ENCODE data around the gene XRCC2.
"Not testable (repeated sequence)": the region's sequence is repeated elsewhere in the genome, so short reads cannot be mapped to it uniquely, and the experiment has no call there.

The XRCC2 gene

DNA sequence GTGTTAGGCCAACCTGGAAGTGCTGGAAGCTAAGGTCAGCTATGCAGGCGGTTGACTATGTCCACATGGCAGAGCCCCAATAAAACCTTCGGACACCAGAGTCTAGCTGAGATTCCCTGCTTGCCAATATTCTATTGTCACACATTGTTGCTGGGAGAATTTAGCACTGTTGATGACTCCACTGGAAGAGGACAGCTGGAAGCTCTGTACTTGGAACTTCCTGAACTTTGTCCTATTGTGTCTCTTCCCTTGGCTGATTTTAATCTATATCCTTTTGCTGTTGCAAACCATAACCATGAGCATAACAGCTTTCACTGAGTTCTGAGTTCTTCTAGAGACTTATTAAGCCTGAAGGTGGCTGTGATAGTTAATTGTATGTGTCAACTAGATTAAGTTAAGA, 12.0 kb downstream of the XRCC2 start:
- no peak for DNase-seq

DNA sequence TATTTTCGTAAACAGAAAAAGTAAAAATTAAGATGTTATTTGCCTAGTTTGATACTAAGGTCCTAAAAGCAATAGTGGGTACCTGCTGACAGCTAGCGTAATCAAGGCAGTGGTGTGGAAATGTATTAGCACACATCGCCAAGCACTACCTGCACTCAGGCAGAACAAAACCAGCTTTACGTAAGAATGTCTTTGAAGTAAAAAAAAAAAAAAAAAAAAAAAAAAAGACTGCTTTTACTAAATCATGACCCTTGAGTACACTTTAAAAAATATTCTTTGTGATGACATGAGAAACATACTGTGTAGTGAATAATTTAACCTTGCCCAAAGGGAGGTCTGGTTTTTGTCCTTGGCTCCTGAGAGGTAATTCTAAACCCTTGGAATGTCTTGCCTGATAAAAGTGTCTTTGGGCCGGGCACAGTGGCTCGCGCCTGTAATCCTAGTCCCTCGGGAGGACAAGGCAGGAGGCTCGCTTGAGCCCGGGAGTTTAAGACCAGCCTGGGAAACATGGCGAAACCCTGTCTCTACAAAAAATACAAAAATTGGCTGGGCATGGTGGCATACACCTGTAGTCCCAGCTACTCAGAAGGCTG, 12.7 kb downstream of the XRCC2 start:
- no peak for DNase-seq

DNA sequence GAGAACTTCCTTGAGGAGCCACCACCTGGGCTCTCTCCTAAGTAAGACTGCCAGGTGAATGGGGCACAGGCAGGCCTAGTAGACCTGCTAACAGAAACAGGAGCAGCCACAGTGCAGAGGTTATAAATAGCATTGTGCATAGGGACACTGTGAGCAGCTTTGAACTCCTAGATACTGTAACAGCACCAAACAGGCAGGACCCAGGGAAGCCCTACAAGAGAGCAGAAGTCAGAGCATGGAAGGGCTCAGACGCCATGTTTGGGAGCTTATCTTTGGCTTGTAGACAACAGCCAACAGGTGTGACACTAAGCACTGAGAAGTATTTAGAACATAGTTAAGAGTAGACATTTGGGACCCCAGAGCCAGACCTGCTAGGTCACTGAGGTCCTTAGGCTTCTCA, 14.5 kb downstream of the XRCC2 start:
- DNase-seq = no peak

DNA sequence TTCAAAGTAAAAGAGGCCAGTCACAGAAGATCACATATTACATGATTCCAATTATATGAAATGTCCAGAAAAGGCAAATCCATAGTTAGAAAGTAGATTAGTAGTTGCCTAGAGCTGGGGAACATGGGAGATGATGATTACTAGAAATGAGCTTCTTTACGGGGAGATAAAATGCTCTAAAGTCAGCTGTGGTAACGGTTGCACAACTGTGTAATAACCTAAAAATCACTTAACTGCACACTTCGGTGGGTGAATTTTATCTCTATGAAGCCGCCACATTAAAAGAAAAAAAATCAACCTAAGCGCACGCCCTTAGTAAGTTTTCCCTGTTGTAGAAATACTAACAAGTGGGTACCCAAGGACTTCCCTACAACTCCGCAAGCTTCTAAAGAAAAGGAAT, 15.9 kb downstream of the XRCC2 start:
- DNase-seq = no peak

DNA sequence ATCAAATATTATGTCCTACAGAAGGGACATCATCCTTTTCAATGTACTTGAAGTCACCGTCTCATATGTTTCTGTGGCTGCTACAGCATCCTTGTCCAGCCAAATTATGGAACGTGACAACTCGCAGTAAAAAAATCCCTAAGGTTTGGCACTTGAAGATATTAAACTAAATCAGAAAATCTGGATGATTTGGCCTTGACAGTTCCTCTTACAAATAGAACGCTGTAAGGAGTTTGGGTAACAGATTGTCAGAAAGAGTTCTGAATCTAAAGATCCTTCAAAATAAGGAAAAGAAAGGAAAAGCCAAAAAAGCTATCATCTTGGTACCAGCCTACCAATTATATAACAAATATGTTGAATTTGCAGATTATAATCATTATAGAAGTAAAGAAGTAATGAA, 21.0 kb downstream of the XRCC2 start:
- no peak for DNase-seq

DNA sequence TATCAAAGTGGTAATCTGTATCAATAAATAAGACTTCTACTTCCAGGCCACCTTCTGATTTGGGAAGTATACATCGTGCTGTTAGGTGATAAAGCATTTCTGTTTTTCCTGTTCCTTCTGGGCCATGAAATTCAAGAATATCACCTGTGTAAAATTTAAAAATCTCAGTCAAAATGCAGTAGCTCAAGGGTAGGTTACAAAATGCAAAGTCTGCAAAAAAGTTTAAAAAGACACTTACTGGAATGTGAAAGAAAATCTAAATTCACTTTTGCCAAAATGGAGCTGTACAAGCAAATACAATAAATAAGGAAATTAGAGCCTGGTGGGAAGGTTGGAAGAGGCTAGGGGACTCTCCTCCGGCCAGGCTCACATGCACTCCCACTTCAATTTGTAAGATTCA, 26.7 kb downstream of the XRCC2 start:
- no peak for DNase-seq

DNA sequence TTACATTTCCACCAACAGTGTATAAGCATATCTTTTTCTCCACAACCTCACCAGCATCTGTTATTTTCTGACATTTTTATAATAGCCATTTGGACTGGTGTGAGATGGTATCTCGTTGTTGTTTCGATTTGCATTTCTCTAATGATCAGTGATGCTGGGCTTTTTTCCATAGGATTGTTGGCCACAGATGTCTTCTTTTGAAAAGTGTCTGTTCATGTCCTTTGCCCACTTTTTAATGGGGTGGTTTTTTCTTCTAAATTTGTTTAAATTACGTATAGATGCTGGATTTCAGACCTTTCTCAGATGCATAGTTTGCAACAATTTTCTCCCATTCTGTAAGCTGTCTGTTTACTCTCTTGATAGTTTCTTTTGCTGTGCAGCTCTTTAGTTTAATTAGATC, 28.9 kb downstream of the XRCC2 start:
- DNase-seq = no peak

DNA sequence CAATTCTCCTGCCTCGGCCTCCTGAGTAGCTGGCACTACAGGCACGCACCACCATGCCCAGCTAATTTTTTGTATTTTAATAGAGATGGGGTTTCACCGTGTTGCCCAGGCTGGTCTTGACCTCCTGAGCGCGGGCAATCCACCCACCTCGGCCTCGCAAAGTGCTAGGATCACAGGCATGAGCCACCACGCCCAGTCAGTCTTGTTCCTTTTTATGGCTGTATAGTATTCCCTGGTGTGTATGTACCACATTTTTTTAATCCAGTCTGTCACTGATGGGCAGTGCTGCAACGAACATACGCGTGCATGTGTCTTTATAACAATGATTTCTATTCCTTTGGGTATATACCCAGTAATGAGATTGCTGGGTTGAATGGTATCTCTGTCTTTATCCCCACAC, 29.4 kb downstream of the XRCC2 start:
- not testable (repeated sequence) for DNase-seq

DNA sequence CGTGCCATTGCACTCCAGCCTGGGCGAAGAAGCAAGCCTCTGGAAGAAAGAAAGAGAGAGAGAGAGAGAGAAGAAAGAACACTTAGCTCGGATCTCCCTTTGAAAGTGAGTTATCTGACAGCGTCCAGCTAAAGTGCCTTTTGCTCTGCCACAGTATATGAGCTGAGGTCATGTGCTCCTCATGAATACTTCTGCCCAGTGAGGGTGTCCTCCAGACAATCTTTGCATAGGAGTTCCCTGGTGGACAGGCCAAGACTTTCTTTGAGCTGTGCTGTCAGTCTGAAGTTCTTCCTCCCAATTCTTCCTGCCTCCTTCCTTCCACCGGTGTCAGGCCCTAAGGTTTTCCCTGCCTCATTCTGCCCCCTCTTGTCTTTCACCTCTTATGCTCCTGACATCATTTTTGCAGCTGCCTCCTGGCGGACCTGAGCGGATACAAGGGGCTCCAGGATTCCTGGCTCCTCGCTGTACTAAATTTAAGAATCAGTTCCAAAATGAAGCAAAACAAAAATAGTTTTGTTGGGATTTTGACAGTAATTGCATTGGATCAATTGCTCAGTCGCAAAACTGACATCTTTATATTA, 31.9 kb downstream of the XRCC2 start:
- no peak for DNase-seq

DNA sequence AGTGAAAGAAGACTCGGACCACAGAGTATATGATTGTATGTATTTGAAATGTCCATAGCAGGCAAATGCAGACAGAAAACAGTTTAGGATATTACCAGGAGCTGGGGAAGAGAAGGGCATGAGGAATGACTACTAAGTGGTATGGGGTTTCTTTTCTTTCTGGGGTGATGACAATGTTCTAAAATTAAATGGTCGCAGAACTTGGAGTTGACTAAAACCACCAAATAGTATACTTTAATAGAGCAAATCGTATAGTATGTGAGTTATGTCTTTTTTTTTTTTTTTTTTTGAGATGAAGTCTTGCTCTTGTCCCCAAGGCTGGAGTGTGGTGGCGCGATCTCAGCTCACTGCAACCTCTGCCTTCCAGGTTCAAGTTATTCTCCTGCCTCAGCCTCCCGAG, 34.6 kb downstream of the XRCC2 start:
- DNase-seq = no peak

DNA sequence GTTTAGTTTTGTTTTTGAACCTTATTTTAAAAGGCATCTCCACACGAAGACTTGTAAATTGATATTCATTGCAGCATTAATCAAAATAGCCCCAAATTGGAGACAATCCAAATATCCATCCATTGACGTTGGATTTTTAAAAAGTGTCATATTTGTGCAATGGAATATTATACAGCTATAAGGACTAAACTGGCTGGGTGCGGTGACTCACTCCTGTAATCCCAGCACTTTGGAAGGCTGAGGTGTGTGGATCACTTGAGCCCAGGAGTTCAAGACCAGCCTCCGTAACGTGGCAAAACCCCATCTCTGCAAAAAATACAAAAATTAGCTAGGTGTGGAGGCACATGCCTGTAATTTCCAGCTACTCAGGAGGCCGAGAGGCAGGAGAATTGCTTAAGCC, 35.1 kb downstream of the XRCC2 start:
- no peak for DNase-seq

DNA sequence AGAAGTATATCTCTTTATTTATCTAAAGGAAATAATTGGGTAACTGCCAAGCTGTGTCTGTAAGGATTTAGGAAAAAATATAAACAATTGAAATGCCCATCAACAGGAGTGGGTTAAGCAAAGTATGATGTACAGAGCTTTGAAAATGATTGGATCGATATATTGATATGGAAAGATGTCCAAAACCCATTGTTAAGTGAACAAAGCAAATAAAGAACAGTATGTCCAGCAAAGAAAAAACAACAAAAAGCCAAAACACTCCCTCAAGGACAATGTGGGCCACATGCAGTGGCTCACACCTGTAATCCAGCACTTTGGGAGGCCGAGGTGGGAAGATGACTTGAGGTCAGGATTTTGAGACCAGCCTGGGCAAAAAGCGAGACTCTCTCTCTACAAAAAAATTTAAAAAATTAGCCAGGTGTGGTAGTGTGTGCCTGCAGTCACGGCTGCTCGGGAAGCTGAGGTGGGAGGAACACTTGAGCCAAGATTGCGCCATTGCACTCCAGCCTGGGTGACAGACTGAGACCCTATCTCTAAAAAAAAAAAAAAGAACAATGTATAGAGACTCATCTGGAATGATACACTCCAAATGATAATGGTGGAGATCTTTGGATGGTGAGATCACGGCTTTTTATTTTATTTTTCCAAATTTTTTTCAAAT, 37.9 kb downstream of the XRCC2 start:
- no peak for DNase-seq

DNA sequence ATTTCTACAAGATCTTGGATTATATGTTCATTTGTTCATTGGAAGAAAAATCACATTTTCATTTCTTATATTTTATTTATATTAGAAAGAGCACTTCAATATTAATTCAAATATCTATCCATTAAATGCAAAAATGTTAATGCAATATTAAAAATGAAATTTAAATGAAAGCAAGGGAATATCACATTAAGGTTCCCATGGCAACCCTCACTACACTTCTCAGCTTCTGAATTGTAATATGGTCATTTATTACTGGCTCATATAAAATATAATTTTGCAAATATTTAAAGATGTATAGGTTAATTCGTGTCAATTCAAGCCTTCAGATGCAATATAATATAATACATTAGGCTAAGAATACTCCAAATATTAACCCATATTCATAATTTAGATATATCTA, 38.8 kb downstream of the XRCC2 start:
- no peak for DNase-seq

DNA sequence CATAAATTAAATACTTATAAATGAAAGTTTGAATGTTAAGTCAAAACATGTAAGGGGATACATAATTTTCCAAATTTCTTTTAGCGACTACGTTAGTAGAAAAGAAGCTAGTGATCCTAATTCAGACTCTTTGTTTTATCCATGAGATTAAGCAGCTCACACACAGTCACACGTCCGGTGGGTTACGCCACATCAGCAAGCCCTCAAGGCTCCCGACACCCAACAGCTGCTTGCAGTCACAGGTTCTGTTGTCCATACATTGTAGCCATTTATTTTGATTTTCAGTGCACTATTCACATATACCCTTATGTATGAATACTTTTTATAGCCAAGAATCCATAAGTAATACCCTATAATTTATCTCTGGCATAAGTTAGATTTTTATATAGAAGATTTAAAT, 39.5 kb downstream of the XRCC2 start:
- no peak for DNase-seq

DNA sequence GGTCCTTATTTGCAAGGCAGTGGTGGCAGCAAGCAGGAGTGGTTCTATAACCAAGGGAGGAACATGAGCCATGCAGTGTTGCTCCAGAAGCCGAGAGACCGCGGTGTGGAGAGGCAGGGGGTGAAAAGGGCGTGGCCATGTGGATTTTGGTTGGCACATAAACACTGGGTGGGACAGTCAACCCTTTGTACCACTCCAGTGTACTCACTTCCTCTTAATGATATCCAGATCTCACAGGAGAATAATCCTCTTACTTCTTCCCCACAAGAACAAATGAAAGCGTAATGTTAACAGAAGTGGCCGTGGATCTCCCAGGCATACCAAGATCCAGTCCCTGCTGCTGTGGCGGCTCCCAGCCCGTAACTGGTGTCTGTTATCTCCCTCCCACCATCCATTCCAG, 42.4 kb downstream of the XRCC2 start:
- DNase-seq = no peak

DNA sequence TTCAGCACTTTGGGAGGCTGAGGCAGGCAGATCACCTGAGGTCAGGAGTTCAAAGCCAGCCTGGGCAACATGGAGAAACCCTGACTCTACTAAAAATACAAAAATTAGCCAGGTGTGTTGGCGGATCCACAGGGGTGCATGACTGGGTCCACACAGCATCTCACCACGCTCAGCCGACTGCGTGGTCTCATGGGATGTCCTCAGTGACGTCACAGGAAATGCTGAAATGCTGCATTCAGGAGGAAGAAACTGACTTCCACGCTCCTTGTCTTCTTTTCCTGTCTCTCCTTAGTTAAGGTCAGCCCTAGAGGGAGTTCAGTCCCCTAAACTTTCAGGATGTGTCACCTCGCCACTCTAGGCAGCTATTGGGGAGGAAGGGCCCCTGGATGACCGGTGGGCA, 42.9 kb downstream of the XRCC2 start:
- DNase-seq = no peak

DNA sequence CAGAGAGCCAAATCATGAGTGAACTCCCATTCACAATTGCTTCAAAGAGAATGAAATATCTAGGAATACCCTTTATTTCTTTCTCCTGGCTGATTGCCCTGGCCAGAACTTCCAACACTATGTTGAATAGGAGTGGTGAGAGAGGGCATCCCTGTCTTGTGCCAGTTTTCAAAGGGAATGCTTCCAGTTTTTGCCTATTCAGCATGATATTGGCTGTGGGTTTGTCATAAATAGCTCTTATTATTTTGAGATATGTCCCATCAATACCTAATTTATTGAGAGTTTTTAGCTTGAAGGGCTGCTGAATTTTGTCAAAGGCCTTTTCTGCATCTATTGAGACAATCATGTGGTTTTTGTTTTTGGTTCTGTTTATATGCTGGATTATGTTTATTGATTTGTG, 47.2 kb downstream of the XRCC2 start:
- DNase-seq = not testable (repeated sequence)

DNA sequence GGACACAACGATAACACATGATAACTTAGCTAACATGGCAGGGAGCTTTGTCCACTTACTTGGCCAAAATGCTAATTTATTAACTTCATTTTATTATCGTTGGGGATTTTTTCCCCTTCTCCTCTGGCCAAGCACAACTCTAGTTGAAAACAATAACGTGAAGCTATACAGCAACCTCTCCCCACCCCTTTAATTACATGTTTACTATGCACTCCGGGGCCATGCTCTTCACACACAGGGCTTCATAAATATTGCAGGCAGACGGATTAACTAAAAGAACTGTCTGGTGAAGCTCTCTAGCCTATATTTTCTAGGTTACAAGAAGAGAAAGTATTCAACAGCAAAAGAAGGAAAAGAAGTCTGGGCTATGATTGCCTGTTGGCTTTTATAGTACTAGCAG, 51.7 kb downstream of the XRCC2 start:
- DNase-seq = no peak

DNA sequence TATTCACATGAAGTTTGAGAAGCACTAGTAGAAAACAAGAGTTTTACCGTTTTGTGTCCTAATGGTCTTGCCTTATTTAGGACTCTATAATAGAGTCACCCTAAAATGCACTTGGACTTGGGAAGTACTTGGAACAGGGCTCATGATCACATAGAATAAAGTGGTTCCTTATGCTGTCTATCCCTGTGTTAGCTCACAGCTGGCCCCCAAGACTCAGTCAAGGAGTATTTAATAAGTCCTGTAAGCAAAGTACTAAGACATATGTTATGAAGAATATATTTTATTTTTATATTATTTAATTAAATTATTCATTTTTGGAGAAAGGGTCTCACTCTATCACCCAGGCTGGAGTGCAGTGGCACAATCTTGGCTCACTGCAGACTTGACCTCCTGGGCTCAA, 54.5 kb downstream of the XRCC2 start:
- no peak for DNase-seq

DNA sequence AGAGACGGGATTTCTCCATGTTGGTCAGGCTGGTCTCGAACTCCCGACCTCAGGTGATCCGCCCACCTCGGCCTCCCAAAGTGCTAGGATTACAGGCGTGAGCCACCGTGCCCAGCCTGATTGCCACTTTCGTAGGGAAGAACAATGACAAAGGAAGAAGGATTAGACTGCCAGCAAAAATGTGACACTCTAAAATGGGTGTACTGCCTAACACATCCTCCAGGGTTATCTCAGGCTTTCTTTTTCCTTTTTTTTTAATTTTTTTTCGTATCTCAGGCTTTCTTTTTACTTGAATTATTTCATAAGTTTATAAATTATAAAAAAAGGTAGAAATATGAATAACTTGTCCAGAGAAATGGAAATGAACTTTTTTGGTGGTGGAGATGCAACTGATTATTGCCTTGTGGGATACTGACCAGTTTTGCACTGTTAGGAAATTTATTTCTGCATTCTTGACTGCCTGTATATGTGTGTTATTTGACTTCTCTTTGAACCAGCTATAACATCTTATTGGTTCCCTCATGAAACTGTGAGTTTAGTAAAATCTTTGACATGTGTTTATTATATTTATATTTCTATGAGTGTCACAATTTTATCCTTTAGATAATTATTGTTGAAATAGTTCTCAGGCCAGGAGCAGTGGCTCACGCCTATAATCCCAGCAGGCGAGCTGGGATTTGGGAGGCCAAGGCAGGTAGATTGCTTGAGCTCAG, 56.8 kb downstream of the XRCC2 start:
- DNase-seq = no peak

DNA sequence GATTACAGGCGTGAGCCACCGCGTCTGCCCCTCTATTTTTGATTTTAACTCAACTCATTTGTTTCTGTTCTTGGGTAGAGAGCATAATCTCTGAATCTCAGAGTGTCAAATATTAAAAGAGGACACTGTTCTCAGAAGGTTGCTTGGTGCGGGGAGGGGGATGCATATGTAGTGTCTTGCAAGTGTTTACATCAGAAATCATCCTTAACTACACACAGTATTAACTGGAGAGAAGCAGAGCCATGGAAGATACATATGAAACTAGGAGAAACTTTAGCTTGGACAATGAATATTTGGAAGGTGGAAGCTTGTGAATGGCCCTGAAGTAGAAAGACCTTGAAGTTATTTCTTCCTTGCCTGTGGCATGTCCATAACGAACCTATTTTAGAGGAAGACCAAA, 57.5 kb downstream of the XRCC2 start:
- no peak for DNase-seq

DNA sequence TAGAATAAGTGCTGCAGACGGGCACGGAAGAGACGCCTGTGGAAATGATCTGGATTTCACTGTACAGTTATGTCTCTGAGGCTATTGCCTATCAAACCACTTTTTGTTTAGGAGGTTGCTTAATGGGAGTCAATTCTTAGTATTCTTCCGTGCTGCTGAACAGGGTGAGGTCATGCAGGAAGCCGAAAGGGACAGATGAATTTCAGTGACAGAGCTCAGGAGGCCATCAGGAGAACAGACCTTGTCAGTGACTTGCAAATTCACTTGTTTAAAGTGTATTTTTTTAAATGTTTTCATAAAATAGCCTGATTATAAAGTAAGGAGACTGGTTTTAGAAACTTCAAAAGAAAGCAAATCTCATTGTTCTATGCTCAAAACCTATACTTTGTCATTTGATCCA, 58.9 kb downstream of the XRCC2 start:
- no peak for DNase-seq

DNA sequence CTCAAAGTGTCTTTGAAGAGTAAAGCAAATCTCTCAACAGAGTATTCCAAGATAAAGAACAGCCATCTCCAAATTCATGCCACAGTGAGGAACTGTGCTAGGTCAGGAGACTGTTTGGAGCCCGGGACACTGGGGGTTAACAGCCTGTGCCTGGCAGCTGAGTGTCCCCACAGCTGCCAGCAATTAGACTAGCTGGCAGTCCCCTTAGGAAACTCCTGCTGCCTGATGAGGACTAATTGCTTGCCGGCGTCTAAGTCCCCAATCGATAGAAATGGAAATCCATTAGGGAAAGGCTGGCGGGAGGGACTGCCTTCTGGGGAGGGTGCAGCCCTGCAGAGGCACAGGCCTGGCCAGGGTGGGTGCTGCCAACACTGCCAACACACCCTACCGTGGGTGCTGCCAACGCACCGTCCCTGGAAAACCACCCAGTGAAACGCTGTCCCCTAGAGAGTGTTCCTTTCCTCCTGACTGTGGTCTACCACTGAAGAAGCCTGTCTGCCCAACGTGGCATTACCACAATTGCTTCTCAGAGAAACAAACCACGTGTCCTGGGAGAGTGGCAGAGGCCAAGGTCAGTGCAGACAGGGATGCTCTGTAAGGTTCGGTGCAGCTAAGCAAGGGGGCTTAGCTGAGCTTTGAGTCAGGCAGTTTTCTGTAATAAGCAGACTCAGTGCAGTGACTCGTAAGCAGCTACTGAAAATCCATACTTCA, 60.8 kb downstream of the XRCC2 start:
- DNase-seq = no peak

DNA sequence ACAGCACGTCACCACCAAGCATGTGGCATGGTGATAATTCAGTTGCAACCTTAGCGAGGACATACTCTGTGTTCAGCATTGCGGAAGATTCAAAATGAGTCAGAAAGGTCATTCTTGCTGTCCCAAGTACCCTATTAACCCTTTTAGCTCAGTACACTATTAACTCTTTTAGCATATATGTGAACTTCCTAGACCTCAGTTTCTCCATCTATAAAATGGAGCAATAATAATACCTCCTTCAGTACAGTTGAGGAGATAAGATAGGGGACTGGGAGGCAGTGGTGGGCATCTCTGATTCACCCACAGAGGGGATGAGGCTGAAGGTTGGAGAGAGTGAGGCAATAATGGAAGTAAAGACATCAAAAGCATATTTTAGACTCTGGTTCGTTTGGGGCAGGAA, 67.3 kb downstream of the XRCC2 start:
- no peak for DNase-seq
